Astrocyte of the spinal cord (primary cell): Measurements from ENCODE around the gene GBA2.
A peak's percentile ranks its signal among the peaks of the same experiment; 100 is the strongest.

Source experiments
- DNase-seq: peaks from one replicate; pipeline ENCODE4 v3.0.0; 2011; ENCODE audit warnings: low read depth, low spot score
- H3K4me3 ChIP-seq: 2 replicates; pipeline ENCODE4 v1.5.1; 2011; ENCODE audit warnings: low read depth, mild to moderate bottlenecking, low read length, moderate library complexity
- in situ Hi-C: cut with HindIII; loops from 2 replicates; pipeline ENCODE4 v1.10.0; 2017; ENCODE audit warnings: low sequenced_read_pairs
- TF ChIP-seq, protein P1 (sequence below): IDR thresholded peaks from 2 replicates; pipeline ENCODE4 v1.5.1; 2012; ENCODE audit warnings: low read depth, mild to moderate bottlenecking, low read length, inconsistent platforms

GBA2 gene

GRCh38 chr9:35688558-35689541 lies 60.2 kb downstream of the GBA2 start:
- peak; percentile 87 for DNase-seq
- H3K4me3 ChIP-seq: peak overlapping the region; percentile 87
- in situ Hi-C loops: no loop called here
- TF ChIP-seq, protein P1, sequence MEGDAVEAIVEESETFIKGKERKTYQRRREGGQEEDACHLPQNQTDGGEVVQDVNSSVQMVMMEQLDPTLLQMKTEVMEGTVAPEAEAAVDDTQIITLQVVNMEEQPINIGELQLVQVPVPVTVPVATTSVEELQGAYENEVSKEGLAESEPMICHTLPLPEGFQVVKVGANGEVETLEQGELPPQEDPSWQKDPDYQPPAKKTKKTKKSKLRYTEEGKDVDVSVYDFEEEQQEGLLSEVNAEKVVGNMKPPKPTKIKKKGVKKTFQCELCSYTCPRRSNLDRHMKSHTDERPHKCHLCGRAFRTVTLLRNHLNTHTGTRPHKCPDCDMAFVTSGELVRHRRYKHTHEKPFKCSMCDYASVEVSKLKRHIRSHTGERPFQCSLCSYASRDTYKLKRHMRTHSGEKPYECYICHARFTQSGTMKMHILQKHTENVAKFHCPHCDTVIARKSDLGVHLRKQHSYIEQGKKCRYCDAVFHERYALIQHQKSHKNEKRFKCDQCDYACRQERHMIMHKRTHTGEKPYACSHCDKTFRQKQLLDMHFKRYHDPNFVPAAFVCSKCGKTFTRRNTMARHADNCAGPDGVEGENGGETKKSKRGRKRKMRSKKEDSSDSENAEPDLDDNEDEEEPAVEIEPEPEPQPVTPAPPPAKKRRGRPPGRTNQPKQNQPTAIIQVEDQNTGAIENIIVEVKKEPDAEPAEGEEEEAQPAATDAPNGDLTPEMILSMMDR: no peak

DNA sequence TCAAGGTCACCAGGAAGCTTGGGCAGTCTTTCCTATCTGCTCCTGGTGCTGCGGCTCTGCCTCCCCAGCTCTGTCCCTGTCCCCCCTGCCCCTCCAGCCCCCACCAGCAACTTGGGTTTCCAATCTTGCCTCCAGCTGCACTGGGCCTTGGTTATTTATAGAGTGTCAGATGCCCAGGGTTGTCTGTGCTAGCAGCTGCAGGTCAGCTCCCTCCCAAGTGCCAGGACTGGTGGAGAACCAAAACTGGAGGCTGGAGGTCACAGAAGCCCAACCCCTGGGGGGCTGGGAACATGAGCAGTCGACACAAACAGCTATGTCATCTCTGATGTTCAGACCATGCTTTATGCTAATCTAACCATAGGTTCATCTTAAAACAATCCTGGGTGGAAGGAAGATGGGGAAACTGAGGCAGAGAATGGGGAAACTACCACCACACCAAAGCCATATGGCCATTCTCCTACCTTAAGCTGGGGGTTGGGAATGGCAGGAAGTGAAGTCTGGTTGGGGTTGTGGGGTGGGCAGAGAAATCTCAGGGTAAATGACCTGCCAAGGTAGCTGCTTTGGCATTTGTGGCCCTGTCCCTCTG lies 61.0 kb downstream of the GBA2 start:
- TF ChIP-seq, protein P1: no peak
- peak overlapping the region; percentile 87 for H3K4me3 ChIP-seq
- in situ Hi-C loops: no loop called here
- DNase-seq: no peak

DNA sequence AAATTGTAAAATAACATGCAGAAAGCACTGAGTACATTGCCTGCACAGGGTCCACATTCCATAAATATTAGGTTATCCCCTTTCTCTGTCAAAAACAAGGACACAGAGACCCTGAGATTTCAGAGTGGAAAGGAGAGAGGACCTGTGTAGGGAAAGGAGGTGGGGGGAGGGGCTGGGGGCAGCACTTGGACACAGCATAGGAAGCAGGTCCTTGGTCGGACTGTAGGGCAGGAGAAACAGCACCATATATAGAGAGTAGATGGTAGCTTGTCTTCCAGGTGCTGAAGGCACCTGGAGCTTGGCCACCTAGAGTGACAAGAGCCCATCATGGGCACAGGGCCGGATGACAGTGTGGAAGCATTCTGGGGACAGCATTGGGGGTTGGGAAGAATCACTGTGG lies 61.7 kb downstream of the GBA2 start:
- no peak for DNase-seq
- in situ Hi-C loops: no loop called here
- TF ChIP-seq, protein P1: no peak
- H3K4me3 ChIP-seq: peak overlapping the region; percentile 87
